HG03457 (cell line): ENCODE data around the gene ZSWIM6.

ENCODE experiments used
- ATAC-seq: cut with Tn5 transposase; IDR thresholded peaks from one replicate; pipeline ENCODE4 v1.9.1; 2021; ENCODE audit warnings: moderate number of reproducible peaks; ENCODE audit not compliant: unreplicated experiment

Gene ZSWIM6

DNA sequence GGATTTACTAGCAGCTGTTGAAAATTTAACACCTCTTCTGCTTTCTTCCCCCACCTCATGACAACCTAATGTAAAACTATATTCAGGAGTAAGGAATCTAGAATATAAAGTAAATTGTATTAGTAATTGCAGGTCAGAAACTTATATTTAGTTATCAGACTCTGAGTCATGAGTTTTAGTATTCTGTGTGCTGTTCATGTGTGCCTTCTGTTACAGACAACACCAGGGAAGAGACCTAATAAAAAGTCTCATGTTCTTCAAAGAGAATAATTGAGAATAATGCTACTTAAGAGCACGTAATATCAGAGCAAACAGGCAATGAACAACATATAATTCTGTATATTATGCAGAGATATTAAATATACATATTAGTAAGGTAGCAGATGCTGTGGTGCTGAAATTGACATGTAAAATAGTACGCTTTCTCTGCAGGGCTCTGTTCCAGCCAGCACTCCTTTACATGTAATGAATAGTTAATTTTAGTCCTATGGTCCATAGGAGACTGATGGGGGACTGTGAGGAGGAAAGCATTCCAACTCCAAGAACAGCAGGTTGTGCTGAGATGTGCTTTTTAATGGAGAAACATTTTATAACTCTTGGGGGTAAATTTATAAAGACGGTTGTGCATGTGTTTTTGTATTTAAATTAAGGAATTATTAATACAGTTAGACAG is 106.4 kb downstream of the ZSWIM6 start:
- ATAC-seq: no peak

DNA sequence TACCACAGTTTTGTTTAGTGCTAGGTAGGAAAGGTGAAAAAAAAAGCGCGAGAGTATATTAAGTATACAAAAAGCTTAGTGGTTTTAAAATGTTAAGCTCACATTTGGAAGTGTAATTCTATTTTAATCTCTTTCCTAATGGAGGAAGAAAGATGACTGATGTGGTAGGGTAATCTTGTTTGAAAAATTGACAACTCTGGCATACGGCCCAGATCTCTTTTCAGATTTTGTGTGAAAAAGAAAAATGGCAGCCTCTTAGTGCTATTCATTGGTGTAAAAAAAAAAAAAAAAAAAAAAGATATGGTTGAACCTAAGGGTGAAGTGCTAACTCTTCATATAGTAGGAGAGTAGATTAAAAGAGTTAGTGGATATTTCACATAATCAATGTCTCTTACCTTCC is 108.0 kb downstream of the ZSWIM6 start:
- no peak for ATAC-seq

DNA sequence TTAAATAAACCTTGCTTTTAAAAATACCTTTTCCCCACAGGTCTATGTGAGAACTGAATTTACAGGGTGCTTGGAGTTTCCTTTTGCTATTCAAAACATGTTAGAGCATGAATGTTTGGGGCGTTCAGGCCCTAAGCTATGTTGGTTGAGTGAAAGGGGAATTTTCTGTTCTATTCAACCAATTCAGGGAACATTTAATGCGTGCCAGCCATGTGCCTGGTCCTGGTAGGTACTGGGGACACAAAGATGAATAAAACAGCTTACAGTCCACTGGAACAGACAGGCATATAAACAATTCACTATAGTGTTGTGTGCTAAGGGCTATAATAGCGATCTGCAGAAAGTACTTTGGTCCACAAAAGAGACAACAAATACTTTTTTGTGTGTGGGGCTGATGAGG is 108.5 kb downstream of the ZSWIM6 start:
- ATAC-seq: no peak

DNA sequence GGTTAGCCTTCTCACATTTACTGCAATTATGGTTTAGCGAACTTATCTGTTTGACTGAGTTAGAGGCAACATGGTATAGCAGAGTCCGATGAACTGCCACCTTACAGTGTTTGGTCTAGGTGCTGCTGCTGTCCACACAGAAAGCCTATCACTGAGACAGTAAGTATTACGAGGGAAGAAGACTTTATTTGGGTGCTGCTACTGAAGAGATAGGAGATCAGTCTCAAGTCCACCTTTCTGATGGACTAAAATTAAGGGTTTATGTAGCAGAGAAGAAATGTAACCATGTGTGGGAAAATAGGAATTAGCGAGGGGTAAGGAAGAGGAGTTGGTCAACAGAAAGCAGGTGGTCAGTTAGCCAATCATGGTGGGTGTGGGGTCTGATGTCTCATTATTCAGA is 109.7 kb downstream of the ZSWIM6 start:
- ATAC-seq: no peak

DNA sequence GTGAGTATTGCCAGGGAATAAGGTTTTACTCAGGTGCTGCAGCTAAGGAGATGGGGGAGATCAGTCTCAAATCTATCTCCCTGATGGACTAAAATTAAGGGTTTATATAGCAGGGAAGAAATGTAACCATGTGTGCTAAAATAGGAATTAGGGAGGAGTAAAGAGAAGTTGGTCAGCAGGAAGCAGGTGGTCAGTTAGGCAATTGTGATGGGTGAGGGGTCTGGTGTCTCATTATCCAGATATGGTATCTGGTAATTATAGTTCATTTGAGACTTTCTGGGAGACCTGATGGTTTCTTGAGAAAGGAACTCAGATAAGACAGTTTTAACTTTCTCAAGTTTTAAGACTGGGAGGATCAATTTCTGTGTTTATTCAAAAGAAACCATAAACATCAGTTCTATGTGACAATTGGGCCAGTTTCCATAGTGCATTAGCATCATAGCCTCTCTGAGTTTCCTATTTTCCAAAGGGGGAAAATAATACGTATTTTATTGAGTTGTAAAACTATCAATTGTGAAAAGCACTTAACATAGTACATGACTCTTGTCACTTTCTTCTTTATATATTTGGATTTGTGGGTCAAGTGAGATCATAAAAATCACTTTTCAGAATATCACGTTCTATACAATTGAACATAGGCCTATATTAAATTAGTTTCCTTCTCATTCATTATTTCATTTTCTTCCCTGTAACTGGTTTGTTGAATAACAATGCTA is 115.9 kb downstream of the ZSWIM6 start:
- no peak for ATAC-seq

DNA sequence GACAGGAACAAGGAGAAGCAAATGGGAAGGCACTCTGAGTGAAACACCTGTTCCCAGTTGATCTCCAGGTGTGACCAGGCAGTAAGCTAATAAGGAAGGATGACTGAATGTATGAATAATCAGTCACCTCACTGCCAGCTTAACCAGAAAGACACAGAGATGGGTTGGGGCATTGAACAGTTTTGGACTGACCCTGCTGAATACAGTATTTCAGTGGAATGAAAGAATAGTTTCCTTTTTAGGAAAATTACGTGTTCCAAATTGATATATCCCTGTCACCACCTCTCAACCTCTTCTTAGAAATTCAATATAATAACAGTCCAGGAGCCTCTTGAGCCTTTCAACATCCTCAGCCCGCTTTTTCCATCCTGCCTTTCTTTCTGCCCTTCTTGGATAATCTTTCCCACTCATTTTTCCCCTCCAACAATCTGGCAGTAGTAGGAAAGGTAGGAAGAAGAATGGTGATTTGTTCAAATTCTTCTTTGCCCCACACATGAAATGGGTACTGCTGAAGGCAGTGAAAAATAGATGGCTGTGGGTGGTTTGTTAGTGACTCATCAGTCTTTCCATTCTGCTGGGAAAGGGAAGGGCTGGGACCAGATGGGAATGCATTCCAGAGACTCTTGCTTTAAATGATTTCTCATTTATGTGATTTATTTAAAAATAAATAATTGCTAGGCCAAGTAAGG is 117.9 kb downstream of the ZSWIM6 start:
- ATAC-seq: no peak

DNA sequence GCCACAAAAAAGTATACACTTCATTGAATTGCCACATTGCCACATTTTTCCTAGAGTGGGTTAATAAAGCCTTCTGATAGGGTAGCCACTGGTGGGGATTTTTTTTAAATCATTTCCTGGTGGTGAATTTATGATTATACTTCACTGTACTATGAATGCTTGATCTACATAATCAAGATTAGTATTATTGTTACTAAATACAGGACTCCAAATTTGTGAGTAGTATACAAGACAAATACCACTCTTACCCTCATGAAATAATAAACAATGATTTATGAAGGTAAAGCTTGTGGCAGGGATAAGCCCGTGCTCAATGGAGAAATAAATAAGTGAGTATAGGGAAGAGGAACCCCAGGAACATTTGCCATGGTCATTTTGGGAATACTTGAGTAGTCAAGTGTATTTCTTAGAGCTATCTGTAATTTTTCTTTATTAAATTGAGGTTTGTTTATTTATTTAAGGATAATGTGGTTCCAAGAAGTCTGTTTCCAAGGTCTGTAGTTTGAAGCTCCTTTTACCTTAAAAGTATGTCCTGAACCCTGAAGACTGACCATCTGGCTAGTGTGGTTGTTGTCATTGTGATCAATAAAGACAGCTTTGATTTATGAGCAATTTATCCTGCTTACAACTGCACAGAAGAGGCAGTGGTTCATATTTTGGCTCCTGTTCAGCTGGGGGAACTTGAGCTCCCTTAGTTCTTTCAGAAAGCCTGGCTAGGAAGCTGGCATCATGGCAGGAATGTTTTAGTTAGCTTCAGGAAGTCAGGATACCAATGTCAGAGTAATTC is 118.6 kb downstream of the ZSWIM6 start:
- ATAC-seq: no peak

DNA sequence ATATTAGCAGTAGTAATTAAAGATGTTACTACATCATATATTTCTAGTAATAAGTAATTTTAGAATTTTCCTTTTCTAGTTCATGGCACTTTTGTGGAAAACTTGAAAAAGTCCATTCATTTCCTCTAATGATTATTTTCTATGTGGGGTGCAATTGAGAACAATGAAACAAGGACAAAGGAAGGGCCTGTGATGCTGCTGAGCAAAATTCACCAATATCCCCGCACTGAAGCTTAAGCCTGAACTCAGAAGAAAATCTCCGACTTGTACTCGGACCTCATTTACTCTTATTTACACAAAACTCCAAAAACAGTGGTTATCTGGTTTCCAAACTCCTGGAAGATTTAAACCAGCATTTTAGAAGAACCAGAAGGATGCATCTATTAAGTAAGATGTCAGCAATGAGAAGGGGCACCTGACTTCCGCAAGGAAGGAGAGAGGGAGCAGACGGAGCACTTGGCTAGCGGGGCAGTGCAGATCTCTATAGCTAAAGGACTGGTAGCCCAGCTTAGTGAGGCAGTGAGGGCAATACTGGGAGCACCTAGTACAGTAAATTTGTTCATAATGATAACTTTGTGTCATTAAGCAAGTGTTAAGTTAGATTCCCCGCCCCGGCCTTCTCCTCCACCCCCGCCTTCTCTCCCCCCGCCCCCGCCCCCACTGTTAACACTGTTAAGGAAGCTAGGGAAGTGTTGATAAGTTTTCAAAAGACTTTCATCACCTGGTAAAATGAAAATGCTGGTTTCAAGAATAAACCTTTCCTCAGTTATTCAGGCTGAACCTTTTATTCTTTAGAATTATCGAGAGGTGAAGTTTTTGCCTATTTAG is 123.3 kb downstream of the ZSWIM6 start:
- ATAC-seq: no peak

DNA sequence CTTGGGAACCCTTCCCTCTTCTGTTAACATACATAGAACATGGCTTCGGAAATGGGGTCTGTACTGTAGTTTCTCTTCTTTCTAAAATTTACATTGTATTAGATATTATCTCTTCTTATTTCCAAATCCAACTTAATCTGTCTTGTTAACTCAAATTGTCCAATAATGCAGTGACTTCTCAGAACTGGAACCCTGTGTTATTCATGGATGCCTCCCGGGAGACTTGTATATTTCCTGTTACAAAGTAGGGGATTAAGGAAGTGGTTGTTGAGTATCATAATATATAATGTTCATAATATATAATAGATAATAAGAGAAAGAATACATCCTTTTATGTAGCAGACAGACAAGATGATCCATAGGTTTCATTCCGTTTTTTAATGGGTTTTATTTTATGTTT is 128.4 kb downstream of the ZSWIM6 start:
- no peak for ATAC-seq

DNA sequence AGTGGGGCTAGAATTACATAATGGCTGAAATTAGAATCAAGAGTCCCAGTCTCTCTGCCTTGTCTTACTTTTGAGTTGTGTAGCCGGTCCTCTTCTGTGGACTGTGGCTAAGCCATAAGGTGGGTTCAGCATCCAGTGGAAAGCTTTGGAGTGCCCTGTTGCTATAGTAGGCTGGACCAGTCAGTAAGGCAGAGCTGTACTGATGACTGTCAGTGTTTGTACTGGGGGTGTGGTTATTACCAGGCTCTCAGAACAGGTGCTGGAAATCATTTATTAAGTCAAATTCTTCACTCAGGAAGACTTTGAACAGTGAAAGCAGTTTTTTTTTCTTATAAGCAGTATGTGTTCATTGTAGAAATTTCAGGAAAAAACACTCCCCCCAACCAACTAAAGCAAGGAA is 129.4 kb downstream of the ZSWIM6 start:
- ATAC-seq: no peak

DNA sequence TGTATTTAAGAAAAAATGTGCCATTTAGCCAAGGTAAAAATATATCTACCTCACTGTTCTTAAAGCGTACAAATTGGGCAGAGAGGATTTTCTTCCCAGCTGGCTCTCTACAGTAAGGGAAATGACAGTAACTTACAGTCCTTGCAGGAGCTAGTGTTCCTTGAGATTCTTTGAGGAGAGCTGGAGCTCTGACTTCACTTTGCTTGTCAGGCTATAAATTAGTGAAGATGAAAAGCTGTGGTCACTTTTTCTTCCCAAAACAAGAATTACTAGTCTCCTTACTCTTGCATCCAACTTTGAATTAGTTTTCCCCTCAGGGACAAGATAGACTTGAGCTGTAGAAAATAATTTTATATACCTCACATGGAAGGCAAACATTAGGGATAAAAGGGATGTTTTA is 129.9 kb downstream of the ZSWIM6 start:
- no peak for ATAC-seq

DNA sequence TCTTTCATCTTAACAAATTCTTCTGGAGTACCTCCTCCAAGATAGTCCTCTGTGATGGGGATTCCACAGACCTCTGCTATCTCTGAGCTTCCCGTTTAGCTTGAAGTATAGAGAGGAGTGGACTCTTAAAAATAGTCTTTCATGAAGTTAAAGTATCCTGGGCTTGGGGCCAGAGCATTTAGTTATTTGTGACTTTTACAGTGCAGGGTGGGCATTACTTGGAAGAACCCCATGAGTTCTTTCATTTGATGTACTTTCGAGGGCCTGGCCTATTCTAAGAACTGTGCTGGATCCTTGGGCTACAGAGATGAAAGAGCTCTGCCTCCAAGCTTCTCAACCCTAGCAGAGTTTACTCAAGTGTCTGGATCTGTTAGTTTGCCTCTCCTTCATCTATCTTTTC is 131.5 kb downstream of the ZSWIM6 start:
- no peak for ATAC-seq

DNA sequence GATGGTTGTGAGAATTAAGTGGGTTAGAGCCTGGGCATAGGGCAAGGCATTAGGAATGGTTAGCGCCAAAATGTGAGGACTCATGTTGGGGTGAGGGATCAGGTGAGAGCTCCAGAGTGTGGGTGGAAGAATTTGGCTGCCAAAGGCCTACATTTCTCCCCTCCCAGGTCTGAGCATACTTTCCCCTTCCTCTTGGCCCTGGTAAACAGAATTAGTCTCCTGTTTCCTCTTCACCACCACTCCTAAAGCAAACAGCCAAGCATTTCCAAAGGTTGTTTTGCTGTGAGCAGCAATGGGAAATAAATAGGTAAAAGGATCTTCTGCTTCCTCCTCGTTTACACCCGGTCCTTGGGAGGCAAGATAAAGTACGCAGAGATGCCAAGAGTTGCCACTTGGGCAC is 132.5 kb downstream of the ZSWIM6 start:
- no peak for ATAC-seq

DNA sequence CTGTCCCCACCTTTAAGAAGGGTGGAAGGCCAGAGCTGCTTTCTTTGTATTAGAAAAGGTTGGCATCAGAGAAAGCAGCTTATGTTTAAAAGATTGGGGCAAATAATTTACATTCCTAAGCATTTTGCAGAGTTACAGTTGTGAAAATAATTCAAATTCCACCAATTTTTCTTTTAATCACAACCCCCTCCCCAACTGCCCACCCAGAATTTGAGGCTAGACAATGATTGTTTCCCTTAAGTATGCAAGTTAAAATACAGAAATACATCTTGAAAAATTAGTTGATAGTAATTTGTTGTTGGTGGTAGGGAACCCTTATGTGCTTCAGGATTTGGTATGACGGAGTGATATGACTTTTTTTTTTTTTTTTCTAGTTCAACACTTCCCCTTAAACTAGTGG is 133.0 kb downstream of the ZSWIM6 start:
- ATAC-seq: no peak

DNA sequence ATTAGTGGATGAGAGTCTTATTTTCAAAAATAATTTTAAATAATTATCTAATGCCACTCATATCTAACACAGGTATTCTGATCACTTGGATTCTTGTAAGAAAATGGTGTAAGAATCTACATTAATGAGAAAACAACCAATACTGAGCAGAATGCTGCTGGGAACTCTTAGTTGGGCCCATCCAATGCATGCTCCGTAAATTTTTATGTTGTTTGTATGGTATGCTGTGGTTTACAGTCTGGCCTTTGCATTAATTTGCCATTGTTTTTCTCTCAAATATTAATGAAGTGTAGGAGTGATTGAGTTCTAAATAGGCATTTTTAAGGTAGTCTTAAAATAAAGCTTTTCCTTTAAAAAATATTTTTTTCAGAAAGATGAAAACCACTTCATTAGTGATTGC is 133.4 kb downstream of the ZSWIM6 start:
- no peak for ATAC-seq

DNA sequence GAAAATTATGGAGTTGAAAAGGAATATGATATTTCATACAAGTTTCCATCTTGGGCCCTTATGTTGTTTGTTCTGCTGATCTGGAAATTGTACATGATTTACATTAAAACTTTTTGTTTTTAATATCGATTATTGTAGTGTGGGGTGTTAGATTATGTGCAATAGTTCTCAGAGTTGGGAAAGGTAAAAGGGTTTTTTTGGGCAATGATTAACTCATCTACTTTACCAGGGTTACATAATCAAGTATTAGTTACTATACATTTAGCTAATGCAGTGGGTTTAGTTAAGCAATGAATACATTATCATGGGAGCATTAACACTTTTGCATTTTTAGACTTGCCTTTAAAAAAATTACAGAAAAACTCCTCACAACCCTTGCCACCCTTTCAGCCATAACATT is 134.0 kb downstream of the ZSWIM6 start:
- ATAC-seq: no peak

DNA sequence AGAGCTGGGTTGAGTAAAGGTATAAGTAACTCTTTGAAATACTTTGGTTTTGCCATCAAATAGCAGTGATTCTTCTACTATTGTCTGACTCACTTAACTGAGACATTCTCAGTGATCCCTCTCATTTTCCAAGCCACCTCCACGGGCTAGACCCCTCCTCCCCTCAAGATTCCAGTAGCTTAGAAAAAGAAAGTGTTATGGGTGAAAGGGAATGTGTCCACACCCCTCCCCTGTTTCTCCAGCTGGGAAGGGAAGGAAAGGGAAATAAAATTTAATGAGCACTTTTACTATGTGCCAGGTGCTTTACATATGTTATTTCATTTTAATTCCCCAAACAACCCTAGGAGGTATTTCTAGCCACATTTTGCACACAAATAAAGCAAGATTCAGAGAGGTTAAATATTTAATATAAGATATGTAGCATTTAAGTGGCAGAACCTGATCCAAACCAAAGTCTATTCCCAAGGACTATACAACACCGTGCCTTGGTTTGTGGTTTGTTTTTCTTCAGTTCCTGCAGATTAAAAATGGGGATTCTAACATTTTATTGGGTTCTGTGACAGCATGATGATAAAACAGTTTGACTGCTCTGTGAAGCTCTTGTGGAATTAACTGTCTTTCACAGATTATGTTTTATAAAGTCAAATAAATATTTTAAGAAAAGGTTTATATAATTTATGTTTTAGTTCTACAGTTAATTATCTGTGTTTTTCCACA is 135.9 kb downstream of the ZSWIM6 start:
- ATAC-seq: no peak

DNA sequence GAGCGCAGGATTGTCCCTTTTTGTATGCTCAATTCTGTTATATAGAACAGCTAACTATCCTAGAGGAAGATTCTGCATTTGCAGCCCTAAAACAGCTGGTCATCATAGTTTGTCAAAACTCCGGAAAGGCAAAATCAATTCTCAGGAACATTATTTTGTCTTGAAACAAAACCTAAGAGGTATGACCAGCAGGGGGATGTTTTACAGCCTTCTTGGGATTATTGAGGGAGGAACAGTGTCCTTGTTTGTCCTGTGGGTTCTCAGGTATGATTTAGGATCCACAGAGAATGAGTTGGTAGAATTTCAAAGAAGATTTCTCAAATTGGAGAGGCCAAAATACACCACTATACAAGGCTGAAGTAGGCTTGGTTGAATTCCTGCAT is 136.4 kb downstream of the ZSWIM6 start:
- ATAC-seq: no peak

DNA sequence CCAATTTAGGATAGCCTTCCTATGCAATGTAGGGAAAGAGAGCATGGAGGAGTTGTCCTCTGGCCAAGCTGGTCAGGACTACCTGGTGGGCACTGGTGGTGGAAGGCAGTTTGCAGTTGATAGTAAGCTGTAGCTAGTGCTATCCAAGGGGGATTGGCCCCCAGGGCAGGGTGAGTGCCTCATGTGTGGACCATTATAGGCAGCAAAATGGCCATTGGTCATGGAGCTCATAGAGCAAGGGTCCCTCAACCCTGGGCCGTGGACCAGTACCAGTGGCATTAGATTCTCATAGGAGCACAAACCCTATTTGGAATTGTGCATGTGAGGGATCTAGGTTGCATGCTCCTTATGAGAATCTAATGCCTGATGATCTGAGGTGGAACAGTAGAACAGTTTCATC is 139.3 kb downstream of the ZSWIM6 start:
- ATAC-seq: no peak
